ENCODE measurements around the gene CDH15.
"Not testable (repeated sequence)": the region's sequence is repeated elsewhere in the genome, so short reads cannot be mapped to it uniquely, and the experiment has no call there.

The CDH15 gene

GRCh38 chr16:89187770-89188392 is 16.3 kb downstream of the CDH15 start:
- no peak for DNase-seq (ENCODE audit: low read depth)

DNA sequence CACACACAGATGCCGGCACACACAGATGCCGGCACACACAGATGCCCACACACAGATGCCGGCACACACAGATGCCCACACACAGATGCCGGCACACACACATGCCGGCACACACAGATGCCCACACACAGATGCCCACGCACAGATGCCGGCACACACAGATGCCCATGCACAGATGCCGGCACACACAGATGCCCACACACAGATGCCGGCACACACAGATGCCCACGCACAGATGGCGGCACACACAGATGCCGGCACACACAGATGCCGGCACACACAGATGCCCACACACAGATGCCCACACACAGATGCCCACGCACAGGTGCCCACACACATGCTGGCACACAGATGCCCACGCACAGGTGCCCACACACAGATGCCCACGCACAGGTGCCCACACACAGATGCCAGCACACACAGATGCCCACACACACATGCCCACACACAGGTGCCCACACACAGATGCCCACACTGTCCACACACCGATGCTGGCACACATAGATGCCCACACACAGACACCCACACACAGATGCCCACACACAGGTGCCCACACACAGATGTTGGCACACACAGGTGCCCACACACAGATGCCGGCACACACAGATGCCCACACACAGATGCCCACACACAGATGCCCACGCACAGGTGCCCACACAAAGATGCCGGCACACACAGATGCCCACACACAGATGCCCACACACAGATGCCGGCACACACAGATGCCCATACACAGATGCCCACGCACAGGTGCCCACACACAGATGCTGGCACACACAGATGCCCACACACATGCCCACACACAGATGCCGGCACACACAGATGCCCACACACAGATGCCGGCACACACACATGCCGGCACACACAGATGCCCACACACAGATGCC is 17.2 kb downstream of the CDH15 start:
- not testable (repeated sequence) for DNase-seq (ENCODE audit: low read depth)

GRCh38 chr16:89189358-89190025 is 17.9 kb downstream of the CDH15 start:
- DNase-seq (ENCODE audit: low read depth), result no peak

GRCh38 chr16:89190150-89190958 is 18.8 kb downstream of the CDH15 start:
- no peak for DNase-seq (ENCODE audit: low read depth)

DNA sequence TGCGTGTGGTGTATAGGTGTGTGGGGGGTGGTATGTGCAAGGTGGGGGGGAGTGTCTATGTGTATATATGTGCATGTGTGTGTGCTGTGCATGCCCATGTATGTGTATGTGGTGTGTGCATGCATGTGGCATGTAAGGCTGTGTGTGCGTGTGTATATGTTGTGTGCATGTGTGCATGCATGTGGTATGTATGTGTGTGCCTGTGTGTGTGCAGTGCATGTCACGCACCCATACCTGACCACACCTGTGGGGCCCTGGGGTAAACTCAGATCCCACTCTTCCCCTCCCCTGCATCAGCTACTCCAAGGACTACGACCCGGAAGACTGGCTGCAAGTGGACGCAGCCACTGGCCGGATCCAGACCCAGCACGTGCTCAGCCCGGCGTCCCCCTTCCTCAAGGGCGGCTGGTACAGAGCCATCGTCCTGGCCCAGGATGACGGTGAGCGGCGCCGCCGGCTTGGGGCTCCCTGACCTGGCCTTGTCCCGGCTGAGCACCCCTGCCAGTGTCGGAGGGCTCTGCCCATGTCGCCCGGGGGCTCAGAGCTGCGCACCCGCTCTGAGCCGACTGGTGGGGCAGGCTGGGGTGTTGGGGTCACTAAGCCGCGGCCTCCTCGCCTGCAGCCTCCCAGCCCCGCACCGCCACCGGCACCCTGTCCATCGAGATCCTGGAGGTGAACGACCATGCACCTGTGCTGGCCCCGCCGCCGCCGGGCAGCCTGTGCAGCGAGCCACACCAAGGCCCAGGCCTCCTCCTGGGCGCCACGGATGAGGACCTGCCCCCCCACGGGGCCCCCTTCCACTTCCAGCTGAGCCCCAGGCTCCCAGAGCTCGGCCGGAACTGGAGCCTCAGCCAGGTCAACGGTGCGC is 19.7 kb downstream of the CDH15 start:
- no peak for DNase-seq (ENCODE audit: low read depth)

DNA sequence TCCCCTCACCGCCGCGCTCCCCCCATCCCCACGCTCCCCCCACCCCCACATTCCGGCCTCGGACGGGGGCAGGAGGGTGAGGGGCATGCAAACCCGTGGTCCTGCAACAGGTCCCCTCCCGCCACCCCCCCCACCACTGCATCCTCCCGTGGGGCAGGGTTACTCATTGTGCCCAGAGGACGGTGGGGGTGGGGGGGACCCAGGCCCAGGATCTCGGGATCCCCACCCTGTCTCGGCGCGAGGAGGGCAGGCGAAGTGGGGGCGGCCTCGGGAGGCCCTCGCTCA is 20.3 kb downstream of the CDH15 start:
- no peak for DNase-seq (ENCODE audit: low read depth)

DNA sequence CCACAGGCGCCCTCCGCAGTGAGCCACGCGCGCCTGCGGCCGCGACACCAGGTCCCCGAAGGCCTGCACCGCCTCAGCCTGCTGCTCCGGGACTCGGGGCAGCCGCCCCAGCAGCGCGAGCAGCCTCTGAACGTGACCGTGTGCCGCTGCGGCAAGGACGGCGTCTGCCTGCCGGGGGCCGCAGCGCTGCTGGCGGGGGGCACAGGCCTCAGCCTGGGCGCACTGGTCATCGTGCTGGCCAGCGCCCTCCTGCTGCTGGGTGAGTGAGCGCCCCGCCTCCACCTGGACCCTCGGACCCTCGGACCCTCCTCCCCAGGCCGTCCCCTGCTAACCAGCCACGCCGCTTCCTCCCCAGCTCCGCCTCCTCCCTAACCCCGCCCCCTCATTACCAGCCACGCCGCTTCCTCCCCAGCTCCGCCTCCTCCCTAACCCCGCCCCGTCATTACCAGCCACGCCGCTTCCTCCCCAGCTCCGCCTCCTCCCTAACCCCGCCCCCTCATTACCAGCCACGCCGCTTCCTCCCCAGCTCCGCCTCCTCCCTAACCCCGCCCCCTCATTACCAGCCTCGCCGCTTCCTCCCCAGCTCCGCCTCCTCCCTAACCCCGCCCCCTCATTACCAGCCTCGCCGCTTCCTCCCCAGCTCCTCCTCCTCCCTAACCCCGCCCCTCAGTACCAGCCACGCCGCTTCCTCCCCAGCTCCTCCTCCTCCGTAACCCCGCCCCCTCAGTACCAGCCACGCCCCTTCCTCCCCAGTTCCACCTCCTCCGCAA is 20.8 kb downstream of the CDH15 start:
- DNase-seq (ENCODE audit: low read depth), result peak; percentile 73

GRCh38 chr16:89192956-89193575 is 21.5 kb downstream of the CDH15 start:
- DNase-seq (ENCODE audit: low read depth), result peak; percentile 44

DNA sequence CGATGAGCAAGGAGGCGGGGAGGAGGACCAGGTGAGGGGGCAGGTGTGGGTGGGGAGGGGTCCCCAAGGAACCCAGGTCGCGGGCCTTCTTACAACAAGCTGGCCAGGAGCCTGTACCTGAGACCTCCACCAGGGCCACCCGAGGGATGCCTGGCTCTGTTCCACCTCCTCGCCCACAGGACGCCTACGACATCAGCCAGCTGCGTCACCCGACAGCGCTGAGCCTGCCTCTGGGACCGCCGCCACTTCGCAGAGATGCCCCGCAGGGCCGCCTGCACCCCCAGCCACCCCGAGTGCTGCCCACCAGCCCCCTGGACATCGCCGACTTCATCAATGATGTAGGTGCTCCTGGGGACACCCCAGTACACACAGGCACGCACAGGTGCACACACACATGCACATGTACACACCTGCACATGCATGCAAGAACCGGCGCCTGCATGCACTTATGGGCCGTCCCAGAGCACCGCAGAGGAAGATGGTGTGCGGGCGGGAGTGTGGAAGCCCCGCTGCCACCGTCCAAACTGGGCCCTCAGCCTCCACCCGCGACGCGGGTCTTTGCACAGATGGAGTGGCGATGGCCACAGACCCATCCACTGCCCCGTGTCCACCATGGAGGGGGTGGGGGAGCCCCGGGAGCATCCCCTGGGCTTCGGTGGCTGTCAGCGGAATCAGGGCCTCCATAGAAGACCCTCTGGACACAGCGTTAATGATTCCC is 22.2 kb downstream of the CDH15 start:
- DNase-seq (ENCODE audit: low read depth), result no peak

DNA sequence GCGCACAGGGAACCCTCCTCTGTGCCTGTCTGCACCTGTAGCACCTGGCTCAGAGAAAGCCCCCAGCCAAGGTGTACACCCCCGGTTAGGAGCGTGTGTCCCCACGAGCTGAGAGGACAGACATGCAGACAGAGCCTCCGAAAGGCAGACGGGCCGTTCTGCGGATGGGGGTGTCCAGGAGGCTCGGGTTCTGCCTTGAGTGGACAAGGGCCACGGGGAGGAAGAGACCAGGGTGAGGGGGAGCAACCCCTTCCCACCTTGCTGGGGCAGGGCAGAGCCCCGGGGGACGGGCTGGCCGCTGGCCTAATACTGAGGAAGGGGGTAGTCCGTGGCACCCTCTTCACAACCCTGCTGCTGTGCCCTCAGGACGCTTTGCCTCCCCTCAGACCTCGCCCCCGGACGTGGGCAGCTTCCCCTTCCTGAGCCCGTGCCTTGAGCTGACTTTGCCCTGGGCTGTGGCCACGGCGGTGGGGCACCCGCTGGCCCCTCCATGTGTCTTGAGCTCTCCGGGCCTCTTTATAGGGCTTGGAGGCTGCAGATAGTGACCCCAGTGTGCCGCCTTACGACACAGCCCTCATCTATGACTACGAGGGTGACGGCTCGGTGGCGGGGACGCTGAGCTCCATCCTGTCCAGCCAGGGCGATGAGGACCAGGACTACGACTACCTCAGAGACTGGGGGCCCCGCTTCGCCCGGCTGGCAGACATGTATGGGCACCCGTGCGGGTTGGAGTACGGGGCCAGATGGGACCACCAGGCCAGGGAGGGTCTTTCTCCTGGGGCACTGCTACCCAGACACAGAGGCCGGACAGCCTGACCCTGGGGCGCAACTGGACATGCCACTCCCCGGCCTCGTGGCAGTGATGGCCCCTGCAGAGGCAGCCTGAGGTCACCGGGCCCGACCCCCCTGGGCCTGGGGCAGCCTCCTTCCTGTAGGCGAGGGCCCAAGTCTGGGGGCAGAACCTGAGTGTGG is 23.1 kb downstream of the CDH15 start:
- DNase-seq (ENCODE audit: low read depth), result no peak

DNA sequence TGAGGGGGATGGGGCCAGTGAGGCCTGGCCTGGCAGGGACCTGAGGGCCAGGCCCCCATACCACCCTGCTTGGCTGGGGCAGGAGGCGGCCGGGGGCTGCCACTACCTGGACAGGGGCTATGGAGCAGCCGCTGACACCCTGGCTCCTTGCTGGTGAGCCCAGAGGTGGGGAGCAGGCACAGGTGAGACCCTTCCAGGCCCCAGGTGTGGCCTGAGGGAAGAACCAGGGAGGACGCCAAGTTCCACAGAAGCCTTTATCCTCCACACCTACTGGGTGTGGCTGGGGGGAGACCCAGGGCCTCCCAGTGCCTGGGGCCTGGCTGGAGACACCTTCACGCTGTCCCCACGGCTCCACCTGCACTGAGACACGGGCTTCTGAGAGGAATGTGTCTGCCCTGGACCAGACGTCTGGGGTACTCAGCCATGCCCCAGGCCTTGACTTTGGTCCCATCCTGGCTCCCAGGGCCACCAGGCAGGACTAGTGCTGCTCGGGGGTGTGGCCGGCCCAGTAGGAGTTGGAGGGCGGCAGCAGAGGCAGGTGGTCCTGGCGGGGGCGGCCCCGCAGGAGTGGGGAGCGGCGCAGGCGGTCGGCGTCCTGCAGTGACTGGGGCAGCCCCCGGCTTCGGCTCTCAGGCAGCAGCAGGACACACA is 24.1 kb downstream of the CDH15 start:
- DNase-seq (ENCODE audit: low read depth), result no peak

- DNase-seq (ENCODE audit: low read depth), result no peak
Observed at GRCh38 chr16:89197033-89197632, 25.6 kb downstream of the CDH15 start.

- DNase-seq (ENCODE audit: low read depth), result no peak
Observed at GRCh38 chr16:89197633-89198416, 26.3 kb downstream of the CDH15 start.

DNA sequence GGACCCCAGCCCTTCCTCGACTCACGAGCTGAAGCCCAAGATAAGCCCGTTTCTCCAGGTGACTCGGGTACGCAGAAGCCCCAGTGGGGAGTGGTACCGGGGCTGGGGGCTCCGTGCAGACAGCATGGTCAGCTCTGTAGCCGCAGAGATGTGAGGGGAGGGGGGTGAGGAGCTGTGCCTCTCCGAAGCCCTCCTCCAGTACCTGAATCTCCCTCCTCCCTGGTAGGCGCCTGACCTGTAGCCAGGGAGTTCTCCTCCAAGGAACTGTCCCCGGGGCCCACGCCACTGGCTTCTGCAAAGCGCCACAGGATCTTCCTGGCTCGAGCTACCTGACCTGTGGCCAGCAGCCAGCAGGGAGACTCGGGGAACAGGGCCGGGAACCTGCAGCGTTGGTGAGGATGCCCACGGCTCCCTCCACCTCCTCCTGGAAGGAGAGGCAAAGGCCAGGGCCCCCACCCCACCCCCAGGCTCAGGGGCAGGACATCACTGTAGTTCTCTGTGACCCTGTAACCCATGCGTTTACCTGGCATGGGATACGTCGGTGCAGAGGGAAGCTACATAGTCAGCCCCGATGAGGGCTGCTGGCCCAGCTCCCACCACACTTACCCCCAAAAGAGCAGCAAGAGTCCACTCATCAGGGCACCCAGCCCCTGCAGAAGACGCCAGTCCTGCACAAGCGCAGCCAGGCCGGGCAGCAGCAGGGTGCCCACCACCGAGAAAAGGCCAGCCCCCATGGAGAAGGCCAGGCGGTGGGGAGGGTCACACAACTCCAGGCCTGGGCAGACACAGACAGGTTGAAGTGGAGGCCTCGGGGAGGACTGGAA is 27.1 kb downstream of the CDH15 start:
- DNase-seq (ENCODE audit: low read depth), result no peak

DNA sequence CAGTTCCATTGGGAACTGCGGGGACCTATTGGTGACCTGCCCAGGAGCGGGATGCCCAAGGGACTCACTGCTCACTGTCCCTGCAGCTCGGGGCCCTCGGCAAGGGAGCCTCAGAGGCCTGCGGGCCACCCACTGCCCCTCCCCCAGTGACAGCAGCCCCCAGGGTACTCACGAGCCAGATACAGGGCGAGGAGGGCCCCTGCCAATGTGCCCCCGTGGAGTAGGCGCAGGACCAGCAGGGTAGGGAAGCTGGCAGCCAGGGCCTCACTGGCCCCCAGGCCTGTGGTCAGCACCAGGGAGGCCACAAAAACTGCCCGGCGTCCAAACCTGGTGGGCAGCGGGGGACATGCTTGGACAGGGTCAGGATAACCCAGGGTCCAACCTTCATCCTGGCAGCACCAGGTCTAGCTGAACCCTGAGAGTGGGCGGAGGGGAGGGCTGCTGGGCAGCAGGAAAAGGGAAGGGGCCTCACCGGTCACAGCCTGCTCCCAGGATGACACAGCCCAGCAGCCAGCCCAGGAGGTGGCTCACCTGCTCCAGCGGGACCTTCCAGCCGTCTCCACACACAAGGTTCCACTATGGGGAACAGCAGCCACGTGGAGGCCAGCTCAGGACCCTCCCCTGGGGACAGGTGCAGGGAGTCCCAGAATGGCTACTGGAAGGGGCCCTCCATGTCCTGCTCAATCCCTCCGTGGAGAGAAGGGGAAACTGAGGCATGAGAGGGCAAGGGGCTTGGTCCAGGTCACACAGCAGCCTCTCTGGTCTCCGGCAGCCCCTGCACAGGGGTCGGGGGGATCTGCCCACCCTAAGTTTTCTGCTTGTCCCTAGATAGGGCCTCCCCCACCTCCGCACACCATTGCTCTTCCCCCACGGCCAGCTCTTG is 27.9 kb downstream of the CDH15 start:
- DNase-seq (ENCODE audit: low read depth), result no peak

All from T-helper 22 cell (primary cell).